ENCODE results near the gene GPR135. TPM values are rescaled to one million over a fixed set of nuclear protein-coding genes. Genes with fewer than 3 reads are reported as not detected.
A peak's percentile ranks its signal among the peaks of the same experiment; 100 is the strongest.
"Not testable (repeated sequence)": the region's sequence is repeated elsewhere in the genome, so short reads cannot be mapped to it uniquely, and the experiment has no call there.

Gene GPR135
- polyA plus RNA-seq, 10 donors, result 1.7 to 5.0 (median 2.6) TPM

- no peak for DNase-seq
Measured at GRCh38 chr14:59480166-59480565, 15.0 kb upstream of the GPR135 start.

GRCh38 chr14:59478540-59478939 lies 13.4 kb upstream of the GPR135 start:
- no peak for DNase-seq

GRCh38 chr14:59475709-59476108 lies 10.5 kb upstream of the GPR135 start:
- DNase-seq, result no peak

GRCh38 chr14:59474172-59474571 lies 9.0 kb upstream of the GPR135 start:
- peak in 1 of 3 donors; percentile 38 for DNase-seq

GRCh38 chr14:59464486-59465315 lies 479 bp downstream of the GPR135 start:
- DNase-seq, result peak; percentile 60 to 91 (median 80)

GRCh38 chr14:59463787-59464485 lies 1.2 kb downstream of the GPR135 start:
- no peak for DNase-seq

GRCh38 chr14:59461891-59462290 lies 3.3 kb downstream of the GPR135 start:
- DNase-seq, result no peak

- no peak for DNase-seq
Measured at GRCh38 chr14:59460378-59460777, 4.8 kb downstream of the GPR135 start.

GRCh38 chr14:59458486-59458885 lies 6.7 kb downstream of the GPR135 start:
- DNase-seq, result no peak

- DNase-seq, result peak in 1 of 3 donors; percentile 41
Measured at GRCh38 chr14:59455411-59455810, 9.8 kb downstream of the GPR135 start.

GRCh38 chr14:59454139-59454538 lies 11.0 kb downstream of the GPR135 start:
- DNase-seq, result peak in 1 of 3 donors; percentile 82

GRCh38 chr14:59451849-59452248 lies 13.3 kb downstream of the GPR135 start:
- DNase-seq, result no peak

- DNase-seq, result peak in 1 of 3 donors; percentile 21
Measured at GRCh38 chr14:59450716-59451115, 14.5 kb downstream of the GPR135 start.

GRCh38 chr14:59448673-59449072 lies 16.5 kb downstream of the GPR135 start:
- not testable (repeated sequence) for DNase-seq

- peak in 1 of 3 donors; percentile 31 for DNase-seq
Measured at GRCh38 chr14:59439256-59439965, 25.8 kb downstream of the GPR135 start.

- peak in 1 of 3 donors; percentile 51 for DNase-seq
Measured at GRCh38 chr14:59438195-59438647, 27.0 kb downstream of the GPR135 start.

- DNase-seq, result no peak
Measured at GRCh38 chr14:59435987-59436386, 29.2 kb downstream of the GPR135 start.

- no peak for DNase-seq
Measured at GRCh38 chr14:59435101-59435500, 30.1 kb downstream of the GPR135 start.

GRCh38 chr14:59429790-59430189 lies 35.4 kb downstream of the GPR135 start:
- DNase-seq, result no peak

- DNase-seq, result peak in 2 of 3 donors; percentile 67 to 77
Measured at GRCh38 chr14:59428581-59429012, 36.6 kb downstream of the GPR135 start.

- peak in 2 of 3 donors; percentile 58 to 83 for DNase-seq
Measured at GRCh38 chr14:59427653-59428580, 37.3 kb downstream of the GPR135 start.
